Activated T-helper 1 cell treated with anti-CD3 and anti-CD28 coated beads, Interleukin-12 subunit alpha, Interleukin-12 subunit beta, Interleukin-2, Interleukin-4 antibody, amounts not matched to agents 30 ng/mL and 10 ng/mL and 1 ng/mL, durations not matched to agents 14 hours and 24 hours and 36 hours (primary cell): ENCODE data around the gene ZNF587. TPM values are rescaled to one million over a fixed set of nuclear protein-coding genes. Genes with fewer than 3 reads are reported as not detected.
"Not testable (repeated sequence)": the region's sequence is repeated elsewhere in the genome, so short reads cannot be mapped to it uniquely, and the experiment has no call there.

ENCODE experiments used
- DNase-seq: peaks from one replicate; pipeline ENCODE4 v3.0.0; 2021; ENCODE audit warnings: low spot score
- H3K27ac Mint-ChIP-seq: one replicate; pipeline ENCODE4 v1.8.0; 2021; ENCODE audit warnings: mild to moderate bottlenecking, mixed read lengths
- H3K27me3 Mint-ChIP-seq: one replicate; pipeline ENCODE4 v1.8.0; 2022; ENCODE audit warnings: mild to moderate bottlenecking, moderate library complexity, mixed read lengths; ENCODE audit not compliant: insufficient read depth
- H3K36me3 Mint-ChIP-seq: one replicate; pipeline ENCODE4 v1.8.0; 2021; ENCODE audit warnings: low read depth, mixed read lengths
- H3K4me1 Mint-ChIP-seq: one replicate; pipeline ENCODE4 v1.8.0; 2021; ENCODE audit warnings: low read depth, mixed read lengths
- H3K4me3 Mint-ChIP-seq: one replicate; pipeline ENCODE4 v1.8.0; 2021; ENCODE audit warnings: mild to moderate bottlenecking, moderate library complexity, mixed read lengths
- H3K9me3 Mint-ChIP-seq: one replicate; pipeline ENCODE4 v1.8.0; 2021; ENCODE audit warnings: mixed read lengths
- intact Hi-C: fragments of 100-400 bp; cut with micrococcal nuclease; formaldehyde crosslinking; loops from one replicate; pipeline ENCODE4 v1.15.1; 2024
- total RNA-seq: library from RNA; stranded (reverse); gene quantifications from 2 replicates; pipeline ENCODE4 v1.2.3, GENCODE V29; 2022

The ZNF587 gene
- total RNA-seq, 1 donor from 2014 or later, result 29.6 TPM

DNA sequence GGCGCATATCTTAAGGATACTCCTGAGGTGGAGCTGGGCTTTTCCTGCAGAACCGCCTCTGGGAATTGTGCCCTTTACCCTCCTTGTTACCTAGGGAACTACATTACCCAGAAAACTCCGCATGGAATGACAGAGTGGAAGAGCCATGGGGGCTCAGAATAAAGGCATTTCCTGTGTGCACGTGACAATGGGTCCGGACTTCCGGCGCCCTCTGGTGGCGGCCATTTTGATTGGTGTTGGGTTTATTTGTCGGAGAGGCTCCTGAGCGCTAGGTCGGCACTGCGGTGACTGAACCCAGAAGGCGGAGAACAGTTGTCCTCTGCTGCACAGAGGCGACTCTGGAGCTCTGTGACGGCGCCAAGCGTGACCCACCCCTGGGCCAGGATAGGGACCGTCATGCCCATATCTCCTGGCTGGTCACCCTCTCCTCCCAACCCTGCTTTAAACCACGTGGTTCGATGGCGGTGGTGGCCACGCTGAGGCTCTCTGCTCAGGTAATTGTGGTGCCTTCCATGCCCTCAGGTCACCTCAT, 19.5 kb upstream of the ZNF587 start, which contains the start of gene ZNF587B:
TSS of gene ZNF587B (plus strand) at position 229 of the 532 bp plus-strand sequence. CDS start at position 459, 230 bp downstream.
- Mint-ChIP-seq H3K27ac (no peak within 1 kb of the TSS), H3K4me3 (no peak within 1 kb of the TSS), H3K4me1 (no peaks in the 10 kb centered on the region), H3K36me3 (peaks cover 40% of the 10 kb centered on the region), H3K27me3 (no peaks in the 10 kb centered on the region), H3K9me3 (no peaks in the 10 kb centered on the region)
- intact Hi-C loops, result no loop called here
- no peak for DNase-seq

DNA sequence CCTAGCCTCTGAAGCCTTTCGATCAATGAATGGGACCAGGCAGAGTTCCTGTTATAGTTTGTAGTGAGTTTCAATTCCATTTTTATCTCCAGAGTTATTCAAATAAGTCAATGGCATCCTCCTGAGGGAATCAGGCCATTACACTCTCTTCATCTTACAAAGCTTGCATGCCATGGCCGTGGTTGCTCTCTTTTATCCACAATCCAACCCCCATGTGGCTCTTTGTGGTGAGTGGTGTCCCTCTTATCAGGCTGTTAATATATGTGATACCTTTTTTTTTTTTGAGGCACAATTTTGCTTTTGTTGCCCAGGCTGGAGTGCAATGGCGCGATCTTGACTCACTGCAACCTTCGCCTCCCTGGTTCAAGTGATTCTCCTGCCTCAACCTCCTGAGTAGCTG, 12.7 kb upstream of the ZNF587 start:
- H3K36me3 Mint-ChIP-seq, result peaks cover 35% of the 10 kb centered on the region

DNA sequence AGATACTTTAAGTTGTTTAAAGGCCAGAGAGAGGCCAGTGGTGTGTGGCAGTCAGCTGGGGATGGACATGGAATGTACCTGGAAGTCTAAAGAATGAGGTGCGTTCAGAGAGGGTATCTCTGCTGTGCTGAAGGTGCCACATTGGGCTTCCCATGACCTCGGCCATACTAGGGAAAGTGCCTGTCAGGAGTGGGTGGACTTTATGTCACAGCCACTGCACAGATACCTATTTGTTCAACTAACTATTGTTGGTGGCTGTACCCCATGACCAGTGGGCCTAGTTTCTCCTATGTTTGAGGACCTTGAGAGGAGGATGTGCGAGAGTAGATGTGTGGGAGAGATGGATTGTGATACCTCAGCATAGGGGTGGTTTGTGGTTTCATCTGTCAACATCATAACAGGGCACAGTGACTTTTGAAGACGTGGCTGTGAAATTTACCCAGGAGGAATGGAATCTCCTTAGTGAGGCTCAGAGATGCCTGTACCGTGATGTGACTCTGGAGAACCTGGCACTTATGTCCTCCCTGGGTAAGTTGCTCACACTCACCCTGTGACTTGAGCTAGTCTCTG, 11.0 kb upstream of the ZNF587 start:
- DNase-seq, intact Hi-C loops: not testable (repeated sequence)
- peak overlapping the region; percentile 52 for H3K27ac Mint-ChIP-seq

More for the DNA sequence above, 12.7 kb upstream of the ZNF587 start:
- H3K4me3 Mint-ChIP-seq, H3K27ac Mint-ChIP-seq, H3K9me3 Mint-ChIP-seq, DNase-seq, intact Hi-C loops, H3K27me3 Mint-ChIP-seq: not testable (repeated sequence)
- peaks cover 17% of the 10 kb centered on the region for H3K4me1 Mint-ChIP-seq

DNA sequence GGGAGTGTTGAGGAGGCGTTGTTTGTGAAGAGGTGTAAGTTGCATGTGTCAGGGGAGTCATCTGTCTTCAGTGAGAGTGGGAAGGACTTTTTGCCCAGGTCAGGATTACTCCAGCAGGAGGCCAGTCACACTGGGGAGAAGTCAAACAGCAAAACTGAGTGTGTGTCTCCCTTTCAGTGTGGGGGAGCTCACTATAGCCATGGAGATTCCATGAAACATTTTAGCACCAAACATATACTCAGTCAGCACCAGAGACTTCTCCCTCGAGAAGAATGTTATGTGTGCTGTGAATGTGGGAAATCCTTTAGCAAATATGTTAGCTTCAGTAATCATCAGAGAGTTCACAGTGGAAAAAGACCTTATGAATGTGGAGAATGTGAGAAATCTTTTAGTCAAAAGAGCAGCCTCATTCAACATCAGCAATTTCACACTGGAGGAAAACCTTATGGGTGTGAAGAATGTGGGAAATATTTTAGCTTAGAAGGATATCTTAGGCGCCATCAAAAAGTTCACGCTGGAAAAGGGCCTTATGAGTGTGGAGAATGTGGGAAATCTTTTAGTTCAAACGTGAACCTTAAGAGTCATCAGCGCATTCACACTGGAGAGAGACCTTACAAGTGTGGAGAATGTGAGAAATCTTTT, 8.4 kb upstream of the ZNF587 start:
- Mint-ChIP-seq H3K27ac (peak overlapping the region; percentile 40), H3K9me3 (no peaks in the 10 kb centered on the region), H3K36me3 (peaks cover 57% of the 10 kb centered on the region), H3K4me1 (peaks cover 17% of the 10 kb centered on the region), H3K27me3 (no peaks in the 10 kb centered on the region), H3K4me3 (no peak overlapping the region)
- intact Hi-C loops, result no loop called here
- DNase-seq, result no peak

More for the DNA sequence above, 11.0 kb upstream of the ZNF587 start:
- not testable (repeated sequence) for H3K27me3 Mint-ChIP-seq, H3K9me3 Mint-ChIP-seq
- Mint-ChIP-seq H3K4me3 (peak overlapping the region; percentile 43), H3K4me1 (peaks cover 17% of the 10 kb centered on the region), H3K36me3 (peaks cover 43% of the 10 kb centered on the region)

DNA sequence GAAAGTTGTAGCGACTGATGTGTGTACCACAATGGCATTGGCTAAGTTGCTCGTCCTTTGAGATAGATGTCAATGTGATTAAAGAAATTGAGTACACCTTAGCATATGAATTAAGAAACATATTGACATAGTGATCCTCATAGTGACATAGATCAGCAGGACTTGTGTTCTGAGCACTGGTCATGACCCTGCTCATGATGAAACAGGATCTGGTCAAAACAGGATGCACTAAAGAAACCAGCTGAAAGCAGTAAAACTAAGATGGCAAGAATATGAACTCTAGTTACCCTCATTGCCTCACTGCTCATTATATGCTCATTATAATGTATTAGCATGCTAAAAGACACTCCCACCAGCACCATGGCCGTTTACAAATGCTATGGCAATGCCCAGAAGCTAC, 2.5 kb upstream of the ZNF587 start:
- DNase-seq, H3K9me3 Mint-ChIP-seq, H3K27ac Mint-ChIP-seq, H3K4me3 Mint-ChIP-seq, intact Hi-C loops, H3K27me3 Mint-ChIP-seq: not testable (repeated sequence)
- Mint-ChIP-seq H3K36me3 (peaks cover 47% of the 10 kb centered on the region), H3K4me1 (peaks cover 17% of the 10 kb centered on the region)

DNA sequence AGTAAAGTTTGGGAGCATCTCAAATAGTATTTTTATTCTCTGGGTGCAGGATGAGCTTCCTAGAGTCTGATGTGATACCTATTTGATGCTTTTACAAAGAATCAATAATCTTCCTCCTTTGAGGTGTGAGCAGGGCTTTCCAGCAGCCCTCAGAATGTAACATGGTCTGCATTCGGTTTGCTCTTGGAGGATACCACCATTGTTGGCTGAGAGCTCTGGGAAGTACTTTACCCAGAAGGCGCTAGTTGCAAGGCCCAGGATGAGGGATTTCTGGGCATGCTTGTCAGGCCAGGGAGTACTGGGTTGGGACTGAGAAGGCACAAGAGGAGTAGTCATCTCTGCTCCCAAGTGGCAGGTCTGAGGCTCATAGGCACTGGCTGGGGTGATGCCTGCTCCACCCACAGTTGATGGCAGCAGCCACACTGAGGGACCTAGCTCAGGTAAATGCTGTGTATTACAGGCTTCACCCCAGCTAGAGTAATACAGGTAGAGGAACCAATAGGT, 445 bp upstream of the ZNF587 start:
- peaks cover 49% of the 10 kb centered on the region for H3K36me3 Mint-ChIP-seq

DNA sequence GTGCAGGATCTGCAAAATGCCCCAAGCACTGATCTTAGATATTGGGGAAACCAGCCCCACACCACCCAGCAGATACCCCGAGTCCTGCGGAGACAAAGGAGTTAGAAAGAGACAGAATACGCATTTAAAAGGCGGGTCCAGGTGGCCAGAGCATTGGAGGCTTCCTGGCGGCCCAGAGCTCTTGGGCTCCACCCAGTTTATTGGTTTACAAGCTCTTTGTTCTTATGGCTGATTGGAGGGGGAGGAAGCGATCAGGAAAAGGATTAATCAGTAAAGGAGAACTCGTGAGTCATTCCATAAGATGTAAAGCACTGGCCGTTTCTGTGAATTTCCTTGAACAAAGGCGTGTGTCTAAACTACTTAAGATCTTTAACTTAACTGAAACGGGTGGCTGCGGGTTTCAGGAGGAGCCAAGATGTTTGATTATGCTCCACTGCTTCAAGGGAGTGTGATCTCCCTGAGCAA, 926 bp downstream of the ZNF587 start:
- H3K4me3 Mint-ChIP-seq, result peak overlapping the region; percentile 92
- DNase-seq, result no peak
- peaks cover 20% of the 10 kb centered on the region for H3K9me3 Mint-ChIP-seq
- no peaks in the 10 kb centered on the region for H3K27me3 Mint-ChIP-seq
- peak overlapping the region; percentile 93 for H3K27ac Mint-ChIP-seq
- intact Hi-C loops, result loop anchor here (1.0 kb wide), 1 partner anchor 104 kb away; the partner anchor contains the start of gene ZNF776
- H3K36me3 Mint-ChIP-seq, result peaks cover 47% of the 10 kb centered on the region
- H3K4me1 Mint-ChIP-seq, result peaks cover 17% of the 10 kb centered on the region

More for the DNA sequence above, 445 bp upstream of the ZNF587 start:
- intact Hi-C loops, result loop anchor here (1.0 kb wide), 3 partner anchors 30 to 414 kb away; partner anchors contain the start of genes ZNF552 and ZNF749
- Mint-ChIP-seq H3K27ac (peak overlapping the region; percentile 29), H3K9me3 (peaks cover 20% of the 10 kb centered on the region), H3K4me1 (peaks cover 17% of the 10 kb centered on the region), H3K4me3 (peak overlapping the region; percentile 92)
- not testable (repeated sequence) for DNase-seq, H3K27me3 Mint-ChIP-seq

DNA sequence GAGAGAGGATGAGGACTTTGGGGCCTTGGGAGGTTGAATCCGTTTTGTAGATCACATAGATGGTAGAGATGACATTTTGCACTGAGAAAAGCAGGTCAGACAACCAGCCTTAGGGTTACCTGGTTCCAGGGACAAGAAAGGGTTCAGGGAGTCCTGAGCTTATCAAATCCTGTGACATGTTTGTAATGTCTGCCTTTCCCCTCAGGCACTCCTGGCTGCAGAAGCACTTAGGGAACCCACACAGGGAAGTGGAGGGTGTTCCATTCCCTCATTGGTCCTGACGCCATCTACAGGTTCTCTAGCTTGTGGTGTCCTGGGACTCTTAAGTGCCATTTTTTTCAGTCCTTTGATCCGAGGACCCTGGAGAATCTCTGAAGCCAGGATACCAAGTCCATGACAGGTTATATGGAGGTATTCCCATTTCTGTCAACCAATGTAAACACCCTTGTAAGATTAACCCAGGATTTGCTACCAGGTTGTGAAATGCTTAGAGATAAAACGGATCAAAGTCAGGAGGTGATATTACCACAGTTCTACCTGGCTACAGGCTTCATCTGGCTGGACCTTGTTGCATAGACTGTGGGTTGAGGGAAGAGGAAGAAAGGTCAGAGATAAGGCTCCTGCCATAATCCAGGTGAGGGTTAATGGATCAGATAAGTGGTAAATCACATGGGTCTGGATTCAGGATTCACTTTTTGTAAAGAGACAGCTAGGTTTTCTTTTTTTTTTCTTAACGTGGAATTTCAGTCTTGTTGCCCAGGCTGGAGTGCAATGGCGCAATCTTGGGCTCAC, 2.3 kb downstream of the ZNF587 start:
- Mint-ChIP-seq H3K4me1 (peaks cover 17% of the 10 kb centered on the region), H3K9me3 (peaks cover 25% of the 10 kb centered on the region), H3K4me3 (peak overlapping the region; percentile 1), H3K36me3 (peaks cover 59% of the 10 kb centered on the region)
- intact Hi-C loops, H3K27ac Mint-ChIP-seq, DNase-seq, H3K27me3 Mint-ChIP-seq: not testable (repeated sequence)

DNA sequence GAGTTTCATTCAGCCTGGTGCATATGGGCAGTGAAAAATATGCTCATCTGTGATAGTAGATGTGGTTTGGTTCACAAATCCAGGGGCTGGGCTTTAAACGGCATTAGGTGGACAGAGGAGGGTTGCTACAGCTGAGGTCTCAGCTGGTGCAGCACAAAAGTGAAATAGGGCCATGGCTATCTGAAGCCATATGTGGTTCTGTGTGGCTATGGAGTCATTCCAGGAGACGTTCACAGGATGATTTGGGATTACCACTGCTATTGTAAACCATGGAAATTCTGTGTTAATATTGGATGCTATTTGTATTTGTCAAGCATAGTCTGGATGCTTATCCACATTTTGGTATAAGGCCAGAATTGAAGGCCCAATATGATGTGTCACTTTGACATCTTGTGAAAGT, 4.5 kb downstream of the ZNF587 start:
- intact Hi-C loops, result loop anchor here (2.0 kb wide), 1 partner anchor 59 kb away; no protein-coding TSS in a partner anchor
- not testable (repeated sequence) for DNase-seq, H3K27ac Mint-ChIP-seq, H3K27me3 Mint-ChIP-seq, H3K4me3 Mint-ChIP-seq
- peaks cover 71% of the 10 kb centered on the region for H3K36me3 Mint-ChIP-seq
- H3K4me1 Mint-ChIP-seq, result peaks cover 17% of the 10 kb centered on the region
- peaks cover 32% of the 10 kb centered on the region for H3K9me3 Mint-ChIP-seq

DNA sequence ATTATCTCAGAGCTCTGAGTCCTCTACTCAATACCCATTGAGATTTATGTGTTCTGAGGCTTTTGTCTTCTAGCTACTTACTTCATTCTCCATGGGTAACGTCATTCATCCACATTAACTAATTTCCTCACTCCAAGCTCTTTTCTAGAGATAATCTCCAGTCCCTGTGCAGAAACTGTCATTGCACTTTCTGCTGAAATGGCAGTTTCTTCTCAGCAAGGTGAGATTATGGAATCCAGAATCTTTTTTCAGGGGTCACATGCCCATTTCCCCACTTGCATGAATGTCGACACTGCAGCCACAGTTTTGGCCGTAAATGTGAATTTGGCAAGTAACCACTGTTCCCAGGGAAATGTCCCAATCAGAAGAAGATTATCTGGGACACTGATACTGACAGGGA, 12.7 kb downstream of the ZNF587 start:
- intact Hi-C loops, H3K4me3 Mint-ChIP-seq, DNase-seq, H3K4me1 Mint-ChIP-seq, H3K27ac Mint-ChIP-seq, H3K27me3 Mint-ChIP-seq: not testable (repeated sequence)
- peaks cover 84% of the 10 kb centered on the region for H3K36me3 Mint-ChIP-seq
- peaks cover 55% of the 10 kb centered on the region for H3K9me3 Mint-ChIP-seq

DNA sequence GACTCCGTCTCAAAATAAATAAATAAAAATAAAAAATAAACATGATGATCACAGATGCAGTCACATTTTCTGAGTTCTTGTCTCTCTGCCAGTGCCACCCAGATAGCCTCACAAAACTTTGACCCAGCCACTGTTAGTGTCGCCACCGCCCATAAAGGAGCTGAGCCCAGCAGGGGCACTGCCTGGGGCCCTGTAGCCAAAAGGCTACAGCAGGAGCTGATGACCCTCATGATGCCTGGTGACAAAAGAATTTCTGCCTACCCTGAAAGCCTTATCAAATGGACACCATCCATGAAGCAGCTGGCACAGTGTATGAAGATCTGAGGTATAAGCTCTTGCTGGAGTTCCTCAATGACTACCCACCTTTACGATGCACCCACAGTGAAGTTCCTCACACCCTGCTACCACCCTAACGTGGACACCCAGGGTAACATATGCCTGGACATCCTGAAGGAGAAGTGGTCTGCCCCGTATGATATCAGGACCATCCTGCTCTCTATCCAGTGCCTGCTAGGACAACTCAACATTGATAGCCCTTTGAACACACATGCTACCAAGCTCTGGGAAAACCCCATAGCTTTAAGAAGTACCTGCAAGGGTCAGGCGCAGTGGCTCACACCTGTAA, 18.3 kb downstream of the ZNF587 start:
- H3K9me3 Mint-ChIP-seq, result peaks cover 50% of the 10 kb centered on the region
- H3K27ac Mint-ChIP-seq, result no peak overlapping the region
- no peak overlapping the region for H3K4me3 Mint-ChIP-seq
- no peaks in the 10 kb centered on the region for H3K27me3 Mint-ChIP-seq
- no peaks in the 10 kb centered on the region for H3K4me1 Mint-ChIP-seq
- no peak for DNase-seq
- H3K36me3 Mint-ChIP-seq, result peaks cover 55% of the 10 kb centered on the region
- intact Hi-C loops, result no loop called here

DNA sequence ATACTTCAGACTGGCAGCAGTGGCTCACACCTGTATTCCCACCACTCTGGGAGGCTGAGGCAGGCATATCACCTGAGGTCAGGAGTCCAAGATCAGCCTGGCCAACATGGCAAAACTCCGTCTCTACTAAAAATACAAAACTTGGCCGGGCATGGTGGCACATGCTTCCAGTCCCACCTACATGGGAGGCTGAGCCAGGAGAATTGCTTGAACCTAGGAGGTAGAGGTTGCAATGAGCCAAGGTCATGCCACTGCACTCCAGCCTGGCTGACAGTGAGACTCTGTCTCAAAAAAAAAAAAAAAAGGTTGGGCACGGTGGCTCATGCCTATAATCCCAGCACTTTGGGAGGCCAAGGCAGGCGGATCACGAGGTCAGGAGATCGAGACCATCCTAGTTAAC, 20.0 kb downstream of the ZNF587 start:
- H3K27ac Mint-ChIP-seq, H3K4me3 Mint-ChIP-seq, intact Hi-C loops, DNase-seq, H3K27me3 Mint-ChIP-seq, H3K4me1 Mint-ChIP-seq: not testable (repeated sequence)
- peaks cover 58% of the 10 kb centered on the region for H3K9me3 Mint-ChIP-seq
- peaks cover 55% of the 10 kb centered on the region for H3K36me3 Mint-ChIP-seq
